Measurements from ENCODE around the gene CFAP299.

GRCh38 chr4:80475236-80475635 is 139.7 kb downstream of the CFAP299 start:
- TF ChIP-seq, protein P1, sequence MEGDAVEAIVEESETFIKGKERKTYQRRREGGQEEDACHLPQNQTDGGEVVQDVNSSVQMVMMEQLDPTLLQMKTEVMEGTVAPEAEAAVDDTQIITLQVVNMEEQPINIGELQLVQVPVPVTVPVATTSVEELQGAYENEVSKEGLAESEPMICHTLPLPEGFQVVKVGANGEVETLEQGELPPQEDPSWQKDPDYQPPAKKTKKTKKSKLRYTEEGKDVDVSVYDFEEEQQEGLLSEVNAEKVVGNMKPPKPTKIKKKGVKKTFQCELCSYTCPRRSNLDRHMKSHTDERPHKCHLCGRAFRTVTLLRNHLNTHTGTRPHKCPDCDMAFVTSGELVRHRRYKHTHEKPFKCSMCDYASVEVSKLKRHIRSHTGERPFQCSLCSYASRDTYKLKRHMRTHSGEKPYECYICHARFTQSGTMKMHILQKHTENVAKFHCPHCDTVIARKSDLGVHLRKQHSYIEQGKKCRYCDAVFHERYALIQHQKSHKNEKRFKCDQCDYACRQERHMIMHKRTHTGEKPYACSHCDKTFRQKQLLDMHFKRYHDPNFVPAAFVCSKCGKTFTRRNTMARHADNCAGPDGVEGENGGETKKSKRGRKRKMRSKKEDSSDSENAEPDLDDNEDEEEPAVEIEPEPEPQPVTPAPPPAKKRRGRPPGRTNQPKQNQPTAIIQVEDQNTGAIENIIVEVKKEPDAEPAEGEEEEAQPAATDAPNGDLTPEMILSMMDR (IDR thresholded peaks at IDR 0.05) = no peak
- TF ChIP-seq EZH2 (IDR thresholded peaks at IDR 0.05; ENCODE audit: borderline replicate concordance, insufficient read depth, low read depth, low read length, poor library complexity, severe bottlenecking) = no peak
